Sigmoid colon (tissue), 7 donors: ENCODE results near the gene CDC40. TPM values are rescaled to one million over a fixed set of nuclear protein-coding genes. Genes with fewer than 3 reads are reported as not detected.

Source experiments
- DNase-seq: peaks from one replicate; pipeline ENCODE4 v3.0.0-alpha.2; 2019
- H3K27ac ChIP-seq, 4 donors: fragments of 200-600 bp; sonication (generic); one replicate each; pipeline ENCODE4 v1.5.1; 2016 to 2019; ENCODE audit warnings: mild to moderate bottlenecking in 1 of 4
- H3K27me3 ChIP-seq, 3 donors: fragments of 200-600 bp; sonication (generic); one replicate each; pipeline ENCODE4 v1.5.1; 2019; ENCODE audit warnings: mild to moderate bottlenecking in 1 of 3
- H3K36me3 ChIP-seq, 4 donors: fragments of 200-600 bp; sonication (generic); one replicate each; pipeline ENCODE4 v1.5.1; 2016 to 2019
- H3K4me1 ChIP-seq, 4 donors: fragments of 200-600 bp; sonication (generic); one replicate each; pipeline ENCODE4 v1.5.1; 2017 to 2019
- H3K4me3 ChIP-seq, 4 donors: fragments of 200-600 bp; sonication (generic); one replicate each; pipeline ENCODE4 v1.5.1; 2017 to 2019; ENCODE audit warnings: mild to moderate bottlenecking in 2 of 4, moderate library complexity in 1 of 4
- H3K9me3 ChIP-seq, 4 donors: fragments of 200-600 bp in 3 of 4; sonication (generic) in 3 of 4; one replicate each; pipeline versions ENCODE4 v1.5.1 to v1.6.1; 2013 to 2019
- CTCF ChIP-seq, 4 experiments: fragments of 450-650 bp in 3 of 4; fragments of 200-600 bp in 1 of 4; IDR thresholded peaks; one replicate each; pipeline ENCODE4 v1.5.1; 2016 to 2019; ENCODE audit warnings: antibody characterized with exemption in 4 of 4, mild to moderate bottlenecking in 3 of 4, moderate library complexity in 2 of 4
- EP300 ChIP-seq, 4 donors: sonication (generic); formaldehyde crosslinking; IDR thresholded peaks; one replicate each; pipeline ENCODE4 v1.6.1; 2017; ENCODE audit warnings: antibody characterized with exemption in 4 of 4
- POLR2A ChIP-seq, 2 donors: fragments of 450-650 bp; IDR thresholded peaks; one replicate each; pipeline ENCODE4 v1.6.1; 2016; ENCODE audit warnings: antibody characterized with exemption in 2 of 2, mild to moderate bottlenecking in 2 of 2, moderate library complexity in 2 of 2
- POLR2AphosphoS5 ChIP-seq, 4 donors: sonication (generic); formaldehyde crosslinking; IDR thresholded peaks; one replicate each; pipeline ENCODE4 v1.6.1; 2017; ENCODE audit warnings: antibody characterized with exemption in 4 of 4
- WGBS, 2 donors: extraction: QIAGEN DNeasy Blood & Tissue Kit; methylation state at CpG; one replicate each; pipeline ENCODE4 v1.1.7; 2013; 5-methylcytosine and 5-hydroxymethylcytosine counted together
- intact Hi-C: fragments of 100-400 bp; cut with DNase I; formaldehyde crosslinking; loops from one replicate; pipeline ENCODE4 v1.15.1; 2023
- polyA plus RNA-seq, 3 donors: library from polyadenylated mRNA; stranded (reverse); fragments of 200-250 nt; gene quantifications; one replicate each; pipeline ENCODE4 v1.2.3, GENCODE V29; 2013
- total RNA-seq, 4 donors: library from RNA; depleted of rRNA; stranded (reverse); fragments of >200 nt; gene quantifications; one replicate each; pipeline ENCODE4 v1.1.0, GENCODE V29; 2016
- donor health status: healthy with polysubstance abuse.
- donor health status: Bipolar disorder and iron deficiency.
- donor health status: healthy.

The CDC40 gene
- 10 to 100 TPM; 14.5 to 23.9 (median 19.9) TPM for total RNA-seq
- polyA plus RNA-seq: 10 to 100 TPM; 11.4 to 12.0 (median 11.5) TPM

DNA sequence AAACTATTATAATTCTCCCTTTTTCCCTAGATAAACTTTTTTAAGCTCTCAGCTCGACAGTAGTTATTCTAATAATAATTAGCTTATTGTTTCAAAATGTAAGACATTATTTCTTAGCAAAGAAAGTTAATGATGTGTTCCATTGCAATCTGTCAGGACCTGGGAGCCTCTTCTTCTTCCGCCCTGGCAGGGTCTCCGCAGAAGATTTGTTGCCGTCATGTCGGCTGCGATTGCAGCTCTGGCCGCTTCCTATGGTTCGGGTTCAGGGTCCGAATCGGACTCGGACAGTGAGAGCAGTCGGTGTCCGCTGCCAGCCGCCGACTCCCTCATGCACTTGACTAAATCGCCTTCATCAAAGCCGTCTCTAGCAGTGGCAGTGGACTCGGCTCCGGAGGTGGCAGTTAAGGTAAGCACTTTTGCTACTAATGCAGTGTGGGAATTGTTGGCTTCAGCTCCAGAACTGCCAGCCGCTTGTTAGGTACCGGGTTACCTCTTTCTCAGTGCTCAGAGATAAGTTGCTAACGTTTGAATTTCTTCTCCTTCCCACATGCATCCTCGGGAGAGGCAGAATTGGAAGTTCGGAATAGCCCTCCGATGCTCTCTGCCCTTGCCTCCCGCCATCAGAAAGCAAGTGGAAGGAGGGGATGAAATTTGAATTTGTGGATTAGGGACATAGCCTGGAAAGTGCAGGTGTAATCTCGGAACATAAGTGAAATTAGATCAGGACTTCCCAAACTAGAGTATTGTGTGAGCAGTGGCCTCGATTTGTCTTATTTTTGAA, at the start of gene CDC40:
Gene CDC40 (plus strand): TSS at position 200 of the 781 bp plus-strand sequence. CDS start 18 bp downstream, at position 218.
- DNase-seq: peak; percentile 79
- H3K27me3 ChIP-seq: no peaks in the 10 kb centered on the region
- no peaks in the 10 kb centered on the region for H3K36me3 ChIP-seq
- intact Hi-C loops: no loop called here
- 0% methylated on average over 28 of the region's 28 CpGs for WGBS, 2 donors
- peak within 1 kb of the TSS; percentile 83 to 92 (median 89) for H3K27ac ChIP-seq
- TF ChIP-seq POLR2AphosphoS5 (IDR thresholded peaks at IDR 0.05) (peak in 3 of 4 donors; percentile 10 to 73 (median 73)), CTCF (IDR thresholded peaks at IDR 0.05) (no peak), POLR2A (IDR thresholded peaks at IDR 0.05) (peak in 1 of 2 donors; percentile 19), EP300 (IDR thresholded peaks at IDR 0.05) (no peak)
- peak within 1 kb of the TSS; percentile 65 to 83 (median 78) for H3K4me3 ChIP-seq
- H3K9me3 ChIP-seq: no peaks in the 10 kb centered on the region
- peaks cover 0 to 51% (median 35%) of the 10 kb centered on the region in 4 donors for H3K4me1 ChIP-seq

- no peak overlapping the region for H3K4me3 ChIP-seq
- WGBS, 2 donors: 97% methylated on average over 10 of the region's 10 CpGs
- intact Hi-C loops: no loop called here
- H3K27me3 ChIP-seq: no peaks in the 10 kb centered on the region
- H3K9me3 ChIP-seq: no peaks in the 10 kb centered on the region
- DNase-seq: no peak
- no peaks in the 10 kb centered on the region for H3K36me3 ChIP-seq
- H3K4me1 ChIP-seq: no peaks in the 10 kb centered on the region
- no peak overlapping the region for H3K27ac ChIP-seq
- TF ChIP-seq POLR2AphosphoS5 (IDR thresholded peaks at IDR 0.05): no peak
- no peak for TF ChIP-seq POLR2A (IDR thresholded peaks at IDR 0.05)
- no peak for TF ChIP-seq EP300 (IDR thresholded peaks at IDR 0.05)
- TF ChIP-seq CTCF (IDR thresholded peaks at IDR 0.05): no peak
These were observed 42.0 kb upstream of the CDC40 start for GRCh38 chr6:110137924-110138887.

GRCh38 chr6:110139052-110139451, 41.2 kb upstream of the CDC40 start:
- H3K36me3 ChIP-seq: no peaks in the 10 kb centered on the region

DNA sequence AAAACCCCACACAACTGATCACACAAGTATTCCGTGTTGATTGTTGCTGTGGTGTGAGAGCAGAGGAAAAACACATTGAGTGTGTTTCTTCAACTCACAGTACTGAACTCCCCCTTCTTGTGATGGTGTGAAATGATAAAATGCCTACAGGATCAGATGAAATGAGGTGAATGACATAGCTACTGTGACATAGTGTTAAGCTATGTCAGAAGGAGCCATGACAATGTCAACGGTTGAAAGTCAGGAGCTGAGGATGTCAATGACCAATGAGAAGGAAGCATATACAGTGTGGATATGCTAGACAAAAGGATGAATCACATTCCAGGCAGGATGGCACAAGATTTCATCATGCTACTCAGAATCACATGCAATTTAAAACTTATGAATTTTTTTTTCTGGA, 39.6 kb upstream of the CDC40 start:
- DNase-seq: no peak
- no peaks in the 10 kb centered on the region for H3K36me3 ChIP-seq
- H3K27ac ChIP-seq: no peak overlapping the region
- H3K27me3 ChIP-seq: no peaks in the 10 kb centered on the region
- TF ChIP-seq POLR2A (IDR thresholded peaks at IDR 0.05) (no peak), POLR2AphosphoS5 (IDR thresholded peaks at IDR 0.05) (no peak), CTCF (IDR thresholded peaks at IDR 0.05) (no peak)
- 87% methylated on average over 2 of the region's 2 CpGs for WGBS, 2 donors
- H3K9me3 ChIP-seq: no peaks in the 10 kb centered on the region
- no peaks in the 10 kb centered on the region for H3K4me1 ChIP-seq
- H3K4me3 ChIP-seq: no peak overlapping the region
- intact Hi-C loops: no loop called here

More at GRCh38 chr6:110139052-110139451, 41.2 kb upstream of the CDC40 start:
- TF ChIP-seq POLR2A (IDR thresholded peaks at IDR 0.05) (no peak), EP300 (IDR thresholded peaks at IDR 0.05) (no peak)
- Histone ChIP-seq H3K4me3 (no peak overlapping the region), H3K27ac (no peak overlapping the region), H3K9me3 (no peaks in the 10 kb centered on the region), H3K4me1 (no peaks in the 10 kb centered on the region), H3K27me3 (no peaks in the 10 kb centered on the region)
- intact Hi-C loops: no loop called here
- no peak for DNase-seq
- WGBS, 2 donors: 95 to 96% methylated on average over 9 of the region's 9 CpGs

GRCh38 chr6:110147870-110148269, 32.4 kb upstream of the CDC40 start:
- Histone ChIP-seq H3K4me1 (no peaks in the 10 kb centered on the region), H3K36me3 (no peaks in the 10 kb centered on the region), H3K27ac (no peak overlapping the region), H3K4me3 (no peak overlapping the region), H3K9me3 (no peaks in the 10 kb centered on the region), H3K27me3 (no peaks in the 10 kb centered on the region)
- TF ChIP-seq CTCF (IDR thresholded peaks at IDR 0.05): no peak
- no peak for TF ChIP-seq POLR2A (IDR thresholded peaks at IDR 0.05)
- TF ChIP-seq POLR2AphosphoS5 (IDR thresholded peaks at IDR 0.05): no peak
- TF ChIP-seq EP300 (IDR thresholded peaks at IDR 0.05): no peak
- WGBS, 2 donors: 65 to 82% methylated on average over 3 of the region's 3 CpGs
- no peak for DNase-seq
- intact Hi-C loops: no loop called here
